IPS DF 4.7 (cell line): ENCODE results near the gene KRT27.

ENCODE experiments used
- DNase-seq: peaks from one replicate; pipeline ENCODE4 v3.0.0-alpha.2; 2013; ENCODE audit warnings: low spot score; ENCODE audit errors: extremely low read depth

The KRT27 gene

DNA sequence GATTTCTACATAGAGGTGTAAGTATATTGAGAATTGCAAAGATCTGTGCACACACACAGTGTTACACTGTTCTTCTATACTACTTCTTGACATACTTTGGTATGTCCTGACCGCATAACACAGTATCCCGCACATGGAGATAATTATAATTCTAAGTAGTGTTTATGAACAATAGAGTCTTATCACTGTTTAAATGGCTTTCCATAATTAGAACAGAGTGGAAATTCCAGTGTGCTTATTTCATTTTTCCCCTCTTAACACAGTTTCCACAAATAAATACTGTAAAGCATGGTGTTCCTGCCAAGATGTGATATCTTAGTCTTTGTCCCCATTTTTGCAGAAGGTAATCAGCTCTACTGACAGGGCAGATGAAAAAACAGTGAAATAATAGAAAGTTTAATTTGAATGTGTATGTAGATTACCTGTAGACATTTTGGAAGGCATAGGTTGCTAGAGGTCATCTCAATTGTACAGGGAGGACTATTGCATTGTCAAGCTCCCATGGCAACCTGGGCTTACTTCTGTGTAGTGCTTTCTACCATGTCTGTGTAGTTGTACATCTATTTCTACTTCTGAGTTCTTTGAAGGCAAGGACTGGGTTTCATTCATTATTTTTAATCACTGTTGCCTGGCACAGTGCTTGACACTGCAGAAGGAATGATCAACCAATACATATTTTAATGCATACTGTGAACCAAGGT is 27.5 kb upstream of the KRT27 start:
- DNase-seq: no peak

DNA sequence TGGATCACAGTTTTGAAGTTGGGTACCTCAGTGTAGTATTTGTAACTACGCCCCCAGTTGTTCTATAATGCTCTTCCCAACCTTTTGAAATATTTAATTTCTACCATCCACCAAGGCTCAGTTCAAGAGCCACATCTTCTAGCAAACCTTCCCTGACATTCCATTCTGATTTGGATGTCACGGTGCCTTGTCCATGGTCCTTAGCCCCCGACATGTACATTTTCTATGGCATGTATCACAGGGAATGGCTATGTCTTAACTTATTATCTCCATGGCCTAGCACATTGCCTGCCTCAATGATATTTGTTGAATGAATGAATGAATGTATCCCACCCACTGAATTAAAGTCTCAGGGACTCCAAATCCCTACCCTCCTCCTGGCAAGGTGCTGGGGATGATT is 23.8 kb upstream of the KRT27 start:
- no peak for DNase-seq

GRCh38 chr17:40803617-40804082 is 21.3 kb upstream of the KRT27 start:
- DNase-seq: no peak

GRCh38 chr17:40801157-40801556 is 18.8 kb upstream of the KRT27 start:
- DNase-seq: no peak

DNA sequence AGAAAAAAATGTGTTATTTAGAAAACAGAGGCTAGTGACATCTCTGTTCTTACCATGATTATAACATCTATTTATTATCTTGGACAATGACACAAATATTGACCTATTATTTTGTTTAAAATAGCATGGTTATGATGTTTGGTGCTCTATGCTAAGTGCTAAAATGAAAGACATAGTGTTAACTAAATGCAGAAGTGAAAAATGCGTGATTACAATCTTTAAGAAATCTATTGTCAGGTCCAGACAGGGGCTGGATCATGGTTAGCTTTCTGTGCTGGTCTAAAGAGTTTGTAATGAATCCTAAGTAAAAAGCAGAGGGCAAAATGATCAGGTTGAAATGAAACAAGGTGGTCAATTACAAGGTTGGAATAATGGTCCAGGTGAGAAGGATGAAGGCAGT is 18.0 kb upstream of the KRT27 start:
- no peak for DNase-seq

DNA sequence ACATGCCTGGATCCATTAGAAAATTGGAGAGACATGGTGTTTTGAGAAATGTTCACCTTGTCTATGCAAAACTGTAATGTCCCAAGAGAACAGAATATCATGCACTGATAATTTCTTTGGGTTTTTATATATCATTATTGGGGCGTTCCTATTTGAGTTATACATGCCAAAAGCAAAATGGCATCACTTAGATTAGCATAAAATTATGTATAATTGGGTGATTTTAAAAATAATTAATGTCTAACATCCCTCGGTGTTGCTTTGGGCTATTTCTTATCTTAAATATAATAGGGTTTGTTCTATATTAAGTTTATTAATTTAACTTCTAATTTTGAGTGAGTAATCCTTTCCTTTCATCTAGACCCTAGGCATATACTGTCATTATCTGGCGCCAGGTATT is 17.5 kb upstream of the KRT27 start, which contains the start of gene KRT28:
Gene KRT28, minus strand, starts transcription at position 101 of the 400 bp plus-strand sequence. Its CDS starts 66 bp downstream, at position 35.
- DNase-seq: no peak

GRCh38 chr17:40796846-40797245 is 14.5 kb upstream of the KRT27 start:
- no peak for DNase-seq

DNA sequence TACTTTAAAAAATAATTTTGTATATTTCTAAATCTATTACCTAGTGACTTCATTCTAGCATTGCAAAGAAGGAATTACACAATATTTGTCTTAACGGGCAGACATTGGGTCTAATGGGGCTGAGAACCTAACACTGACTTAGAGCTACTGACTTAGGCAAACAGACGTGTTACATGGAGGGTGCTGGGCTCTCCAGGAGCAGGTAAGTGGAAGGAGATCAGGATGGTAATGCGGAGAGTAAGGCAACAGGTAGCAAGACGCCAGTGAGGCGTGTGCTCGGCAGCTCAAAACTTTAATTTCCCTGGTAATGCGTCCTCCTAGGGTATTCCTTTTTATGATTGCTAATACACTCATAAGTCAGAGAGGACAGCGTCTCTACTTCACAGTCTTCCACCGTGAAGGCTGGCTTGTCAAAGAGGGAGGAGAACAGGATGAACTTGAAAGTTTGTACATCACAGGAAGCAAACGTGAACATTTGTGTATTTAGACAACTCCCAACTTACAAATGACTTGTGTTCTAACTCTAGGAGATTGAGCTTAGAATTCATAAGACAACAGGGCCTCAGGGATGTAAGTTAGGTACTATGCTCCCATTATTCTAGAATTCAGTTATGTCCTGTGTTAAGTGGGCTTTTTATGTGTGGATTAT is 12.8 kb upstream of the KRT27 start:
- DNase-seq: no peak

- no peak for DNase-seq
Measured at GRCh38 chr17:40794466-40794865, 12.1 kb upstream of the KRT27 start.

DNA sequence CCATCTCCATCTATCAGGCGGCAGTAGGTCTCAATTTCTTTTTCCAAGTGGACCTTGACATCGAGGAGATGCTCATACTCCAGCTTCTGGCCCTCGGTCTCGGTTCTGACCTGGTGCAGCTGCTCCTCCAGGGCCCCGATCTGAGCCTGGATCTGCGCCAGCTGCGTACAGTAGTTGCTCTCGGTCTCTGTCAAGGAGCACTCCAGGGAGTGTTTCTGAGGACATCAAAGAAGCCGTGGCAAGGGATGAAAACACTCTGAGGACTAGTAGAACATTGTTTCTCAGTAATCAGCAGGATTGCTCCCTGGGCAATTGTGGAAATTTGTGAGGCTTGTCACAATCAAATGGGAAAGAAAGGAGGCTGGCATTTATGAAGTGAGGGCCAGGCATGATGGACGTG is 11.5 kb upstream of the KRT27 start:
- DNase-seq: no peak

DNA sequence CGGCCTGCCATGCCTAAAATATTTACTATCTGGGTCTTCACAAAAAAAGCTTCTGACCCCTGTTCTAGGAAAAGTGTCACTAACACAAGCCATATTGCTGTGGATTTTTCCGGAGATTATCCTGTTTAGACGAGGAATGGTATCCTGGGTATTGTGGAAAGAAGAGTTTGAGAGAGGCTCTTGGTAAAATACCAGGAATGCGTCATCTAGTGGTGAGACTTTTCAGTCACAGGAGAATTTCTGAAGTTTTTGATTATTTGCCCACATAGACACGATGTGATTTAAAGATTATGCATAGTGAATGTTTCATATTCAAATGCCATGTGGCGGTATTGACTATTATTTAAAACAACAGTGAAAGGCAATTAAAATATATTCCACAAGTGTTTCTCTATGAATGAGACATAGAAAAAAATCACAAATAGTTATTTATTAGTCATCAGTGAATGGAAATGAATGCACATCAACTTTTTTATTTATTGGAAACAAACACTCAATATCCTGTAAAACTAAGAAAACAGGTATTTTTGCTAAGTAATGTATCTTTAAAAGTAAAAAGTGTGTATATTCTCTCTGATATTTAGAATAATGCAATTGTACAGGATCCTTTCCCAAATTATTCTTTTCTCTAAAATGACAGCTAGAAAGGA is 9.6 kb upstream of the KRT27 start:
- DNase-seq: no peak

DNA sequence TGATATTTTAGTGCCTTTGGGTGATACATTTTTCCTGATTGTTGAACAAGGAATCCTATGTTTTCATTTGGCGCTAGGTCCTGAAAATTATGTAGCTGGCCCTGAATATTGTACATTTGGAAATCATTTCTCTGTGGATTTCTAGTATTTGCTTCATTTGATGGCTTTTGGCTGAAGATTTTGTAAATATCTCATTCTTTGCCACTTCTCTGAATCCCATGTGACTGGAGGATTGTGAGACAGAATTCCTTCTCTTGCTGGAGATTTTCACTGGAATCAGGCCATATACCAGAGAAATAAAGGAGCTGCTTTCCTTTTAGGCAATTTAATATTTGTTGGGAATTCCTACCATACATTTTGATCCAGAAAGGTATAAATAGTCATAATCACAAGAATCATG is 8.8 kb upstream of the KRT27 start:
- no peak for DNase-seq

DNA sequence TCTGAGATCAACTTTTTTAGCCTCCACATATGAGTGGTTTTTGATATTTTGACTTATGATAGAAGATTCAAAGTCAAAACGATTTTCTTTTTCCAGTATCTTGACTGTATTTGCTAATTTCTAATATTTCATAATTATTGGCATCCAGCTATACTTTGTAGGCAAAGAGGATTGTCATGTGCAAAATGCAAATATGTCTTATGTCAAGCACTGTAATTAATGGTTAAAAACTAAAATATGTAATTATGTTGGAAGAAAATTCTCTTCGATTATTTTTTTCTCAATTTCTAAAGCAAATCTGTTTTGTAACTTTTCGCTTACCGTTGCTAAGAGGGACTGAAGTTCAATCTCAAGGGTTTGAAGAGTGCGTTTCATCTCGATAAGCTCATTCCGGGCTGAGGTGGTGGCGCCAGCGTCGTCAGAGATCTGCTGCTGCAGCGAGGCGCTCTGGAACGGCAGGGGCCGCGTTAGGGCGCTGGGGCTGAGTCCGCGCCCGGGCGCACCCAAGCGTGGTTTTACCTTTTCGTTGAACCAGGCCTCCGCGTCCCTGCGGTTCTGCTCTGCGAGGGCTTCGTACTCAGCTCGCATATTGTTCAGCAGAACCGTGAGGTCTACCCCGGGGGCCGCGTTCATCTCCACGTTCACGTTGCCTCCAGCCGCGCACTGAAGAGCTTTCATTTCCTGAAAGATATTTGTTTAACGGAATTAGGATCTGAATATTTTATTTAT is 3.0 kb downstream of the KRT27 start:
- no peak for DNase-seq

- no peak for DNase-seq
Measured at GRCh38 chr17:40778461-40778860, 3.9 kb downstream of the KRT27 start.

- no peak for DNase-seq
Measured at GRCh38 chr17:40777971-40778370, 4.4 kb downstream of the KRT27 start.

DNA sequence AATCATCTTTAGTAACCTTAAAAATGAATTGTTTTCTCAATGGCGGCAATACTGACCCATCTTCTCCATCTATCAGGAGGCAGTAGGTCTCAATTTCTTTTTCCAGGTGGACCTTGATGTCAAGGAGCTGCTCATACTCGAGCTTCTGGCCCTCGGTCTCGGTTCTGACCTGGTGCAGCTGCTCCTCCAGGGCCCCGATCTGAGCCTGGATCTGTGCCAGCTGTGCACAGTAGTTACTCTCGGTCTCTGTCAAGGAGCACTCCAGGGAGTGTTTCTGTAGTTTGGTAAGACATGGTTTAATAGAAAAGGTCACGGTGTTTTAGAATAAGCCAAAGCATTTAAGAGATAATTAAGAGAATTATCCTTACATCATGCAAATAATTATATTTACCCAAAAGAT is 4.9 kb downstream of the KRT27 start:
- no peak for DNase-seq

DNA sequence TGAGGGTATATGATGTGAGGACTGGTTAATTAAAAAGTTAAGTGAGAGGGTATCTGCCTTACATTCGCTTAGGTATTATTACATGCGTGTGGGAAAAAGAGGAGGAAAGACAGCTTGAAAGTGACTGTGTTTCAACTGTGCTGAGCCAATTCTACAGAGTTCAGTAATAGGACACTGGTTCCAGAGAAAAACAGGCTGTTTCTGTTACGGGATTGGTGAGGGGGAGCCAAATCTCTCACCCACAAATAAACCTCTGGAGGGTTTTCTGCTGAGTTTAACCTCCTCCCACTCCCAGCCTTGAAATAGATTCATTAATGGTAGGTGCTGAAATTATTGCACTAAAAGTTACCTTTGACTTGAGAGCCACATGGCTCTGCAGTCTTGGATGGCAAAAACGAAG is 6.4 kb downstream of the KRT27 start:
- no peak for DNase-seq

DNA sequence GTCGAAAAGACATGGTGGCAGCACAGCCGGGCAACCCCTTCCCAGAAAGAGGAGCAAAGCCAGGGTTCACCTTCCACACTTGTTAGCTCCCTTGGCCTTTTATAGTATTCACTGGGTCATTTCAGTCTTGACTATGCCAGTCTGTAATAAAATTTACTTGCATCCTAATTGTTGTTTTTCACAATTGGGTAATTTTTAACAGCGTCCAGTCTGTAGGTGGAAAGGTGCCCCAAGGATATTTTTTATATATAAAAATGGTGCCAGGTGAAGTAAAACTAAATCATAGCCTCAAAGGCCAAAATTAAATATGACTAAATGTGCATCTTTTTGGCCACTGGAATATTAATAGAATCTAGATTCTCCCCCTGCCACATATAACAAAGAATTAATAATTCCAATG is 10.2 kb downstream of the KRT27 start, which contains the start of gene KRT26:
Gene KRT26, minus strand, starts transcription at position 101 of the 400 bp plus-strand sequence. Its CDS starts 88 bp downstream, at position 13.
- no peak for DNase-seq

- DNase-seq: no peak
Measured at GRCh38 chr17:40765657-40766056, 16.7 kb downstream of the KRT27 start.

DNA sequence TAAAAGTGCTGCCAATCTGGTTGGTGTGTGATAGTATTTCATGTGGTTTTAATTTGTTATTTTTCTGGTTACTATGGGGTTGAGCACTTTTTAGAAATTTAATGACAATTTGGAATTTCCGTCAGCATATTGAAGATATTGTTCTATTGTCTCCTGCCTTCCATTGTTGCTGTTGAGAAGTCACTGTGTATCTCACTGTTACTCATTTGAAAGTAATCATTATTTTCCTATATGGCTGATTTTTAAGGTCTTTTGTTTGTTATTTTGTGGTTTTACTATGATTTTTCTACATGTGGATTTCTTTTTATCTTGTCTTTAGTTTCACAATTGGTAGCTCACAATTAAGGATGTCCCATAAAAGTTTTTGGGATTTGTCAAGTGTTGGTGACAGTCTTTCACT is 18.6 kb downstream of the KRT27 start:
- no peak for DNase-seq

GRCh38 chr17:40760105-40761016 is 22.0 kb downstream of the KRT27 start:
- no peak for DNase-seq
